GM18951 (cell line): ENCODE data around the gene DNAJC9.

Experiments
- POLR2A ChIP-seq: IDR thresholded peaks from 4 replicates; pipeline ENCODE4 v1.6.1; 2011; ENCODE audit warnings: mild to moderate bottlenecking; ENCODE audit not compliant: insufficient read length, insufficient read depth; ENCODE audit errors: extremely low read depth
- in situ Hi-C: fragments of 300-500 bp; cut with MboI; formaldehyde crosslinking; loops from one replicate; pipeline ENCODE4 v1.12.0; 2022; ENCODE audit warnings: low sequenced_read_pairs, mixed read lengths, inconsistent platforms; ENCODE audit not compliant: unreplicated experiment

The DNAJC9 gene

GRCh38 chr10:73252445-73253224 is 5.6 kb upstream of the DNAJC9 start, which contains the start of gene MRPS16:
MRPS16 (minus strand) TSS chr10:73252644; CDS start chr10:73252482, 162 bp downstream.
- in situ Hi-C loops: loop anchor here (10.0 kb wide), 1 partner anchor 392 kb away; the partner anchor contains the start of gene MYOZ1
- peak; percentile 91 for TF ChIP-seq POLR2A

- in situ Hi-C loops: loop anchor here (10.0 kb wide), 1 partner anchor 393 kb away; the partner anchor contains the start of gene MYOZ1
- no peak for TF ChIP-seq POLR2A
Measured at GRCh38 chr10:73251683-73252444, 4.8 kb upstream of the DNAJC9 start.

GRCh38 chr10:73248259-73248724 is 1.2 kb upstream of the DNAJC9 start:
- no peak for TF ChIP-seq POLR2A
- in situ Hi-C loops: no loop called here

GRCh38 chr10:73247509-73248258 is 629 bp upstream of the DNAJC9 start:
- in situ Hi-C loops: no loop called here

GRCh38 chr10:73246322-73246645 is 771 bp downstream of the DNAJC9 start:
- in situ Hi-C loops: no loop called here

More at GRCh38 chr10:73247509-73248258, 629 bp upstream of the DNAJC9 start:
- TF ChIP-seq POLR2A: no peak

GRCh38 chr10:73244866-73245477 is 2.1 kb downstream of the DNAJC9 start:
- in situ Hi-C loops: no loop called here

More at GRCh38 chr10:73246322-73246645, 771 bp downstream of the DNAJC9 start:
- TF ChIP-seq POLR2A: no peak

GRCh38 chr10:73239908-73240307 is 7.1 kb downstream of the DNAJC9 start:
- no peak for TF ChIP-seq POLR2A
- in situ Hi-C loops: no loop called here

More at GRCh38 chr10:73244866-73245477, 2.1 kb downstream of the DNAJC9 start:
- no peak for TF ChIP-seq POLR2A

- no peak for TF ChIP-seq POLR2A
- in situ Hi-C loops: no loop called here
Measured at GRCh38 chr10:73238990-73239566, 8.0 kb downstream of the DNAJC9 start.

- TF ChIP-seq POLR2A: no peak
- in situ Hi-C loops: no loop called here
Measured at GRCh38 chr10:73234695-73235094, 12.4 kb downstream of the DNAJC9 start.

DNA sequence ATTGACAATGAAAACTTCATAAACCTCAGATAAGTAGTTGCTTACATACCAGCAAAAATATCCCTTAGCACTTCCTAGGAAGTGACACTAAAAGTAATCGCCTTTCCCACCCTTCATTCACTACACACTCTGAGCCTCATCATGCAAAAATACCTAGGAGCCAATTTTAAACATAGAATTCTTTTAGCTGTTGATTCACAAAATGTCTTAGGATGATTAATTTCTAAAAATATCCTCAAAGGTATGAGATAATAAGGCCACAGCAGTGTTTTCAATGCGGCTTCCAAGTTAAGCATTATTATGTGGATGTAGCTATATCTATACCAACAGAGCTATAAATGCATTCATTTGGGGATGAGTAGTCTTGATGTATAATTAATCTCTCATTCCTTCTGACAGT is 13.2 kb downstream of the DNAJC9 start:
- in situ Hi-C loops: no loop called here
- TF ChIP-seq POLR2A: no peak

DNA sequence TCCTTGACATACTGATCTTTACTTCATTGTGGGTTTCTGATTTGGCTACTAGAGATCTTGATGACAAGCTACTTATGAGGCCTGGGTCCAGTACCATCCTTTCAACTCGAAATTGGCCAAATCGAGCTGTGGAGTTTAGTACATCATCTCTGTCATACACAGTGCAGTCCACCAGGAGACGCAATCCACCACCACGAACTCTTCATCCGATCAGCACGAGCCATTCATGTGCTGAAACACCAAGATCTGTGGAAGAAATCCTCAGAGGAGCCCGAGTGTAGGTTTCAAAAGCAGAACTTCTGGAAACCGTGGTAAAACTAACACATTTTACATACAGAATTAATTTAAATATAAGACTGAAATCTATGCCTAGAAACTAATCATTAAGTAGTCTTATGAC is 14.2 kb downstream of the DNAJC9 start:
- TF ChIP-seq POLR2A: no peak
- in situ Hi-C loops: no loop called here

GRCh38 chr10:73229567-73229966 is 17.5 kb downstream of the DNAJC9 start:
- no peak for TF ChIP-seq POLR2A
- in situ Hi-C loops: no loop called here
